ENCODE results near the gene PGAP3.

PGAP3 gene

GRCh38 chr17:39659279-39660010 is 28.4 kb downstream of the PGAP3 start:
- TF ChIP-seq EZH2phosphoT487 (IDR thresholded peaks at IDR 0.05; ENCODE audit: borderline replicate concordance) = no peak
- TF ChIP-seq CTCF (conservative IDR thresholded peaks at IDR 0.05; ENCODE audit: low read length) = no peak
- Histone ChIP-seq H4K20me1 (ENCODE audit: insufficient read depth, low read length, poor library complexity, severe bottlenecking) (no peaks in the 10 kb centered on the region), H3K9ac (ENCODE audit: low read depth, low read length, poor library complexity, severe bottlenecking) (no peak overlapping the region), H3K36me3 (ENCODE audit: insufficient read depth, low read length) (peaks cover 52% of the 10 kb centered on the region; the same call in 1 of the 2 replicates), H3F3A (ENCODE audit: low read depth) (no peaks in the 10 kb centered on the region), H3K9me3 (ENCODE audit: insufficient read depth, low read depth, low read length) (no peaks in the 10 kb centered on the region), H2AFZ (ENCODE audit: low read length) (no peak overlapping the region), H3K27me3 (ENCODE audit: insufficient read depth, low read length, poor library complexity, severe bottlenecking) (no peaks in the 10 kb centered on the region), H3K4me2 (ENCODE audit: low read depth, low read length, poor library complexity, severe bottlenecking) (no peak overlapping the region), H3K79me2 (ENCODE audit: insufficient read depth, low read length) (no peaks in the 10 kb centered on the region), H3K4me3 (ENCODE audit: low read length, poor library complexity, severe bottlenecking) (no peak overlapping the region), H3K9me2 (replicated peaks; ENCODE audit: low read depth, low read length) (no peaks in the 10 kb centered on the region), H3K4me1 (ENCODE audit: insufficient read depth, low read length, poor library complexity, severe bottlenecking) (no peaks in the 10 kb centered on the region)

GRCh38 chr17:39658760-39659159 is 29.1 kb downstream of the PGAP3 start:
- no peaks in the 10 kb centered on the region for H3K79me2 ChIP-seq (ENCODE audit: insufficient read depth, low read length)
- peaks cover 52% of the 10 kb centered on the region; the same call in 1 of the 2 replicates for H3K36me3 ChIP-seq (ENCODE audit: insufficient read depth, low read length)
- no peaks in the 10 kb centered on the region for H3K9me2 ChIP-seq (replicated peaks; ENCODE audit: low read depth, low read length)
- no peaks in the 10 kb centered on the region for H4K20me1 ChIP-seq (ENCODE audit: insufficient read depth, low read length, poor library complexity, severe bottlenecking)
- no peaks in the 10 kb centered on the region for H3K9me3 ChIP-seq (ENCODE audit: insufficient read depth, low read depth, low read length)
- no peaks in the 10 kb centered on the region for H3K27me3 ChIP-seq (ENCODE audit: insufficient read depth, low read length, poor library complexity, severe bottlenecking)
- H2AFZ ChIP-seq (ENCODE audit: low read length) = no peak overlapping the region
- TF ChIP-seq CTCF (conservative IDR thresholded peaks at IDR 0.05; ENCODE audit: low read length) (no peak), EZH2phosphoT487 (IDR thresholded peaks at IDR 0.05; ENCODE audit: borderline replicate concordance) (no peak)
- no peaks in the 10 kb centered on the region for H3K4me1 ChIP-seq (ENCODE audit: insufficient read depth, low read length, poor library complexity, severe bottlenecking)
- no peaks in the 10 kb centered on the region for H3F3A ChIP-seq (ENCODE audit: low read depth)
- no peak overlapping the region for H3K4me3 ChIP-seq (ENCODE audit: low read length, poor library complexity, severe bottlenecking)
- H3K9ac ChIP-seq (ENCODE audit: low read depth, low read length, poor library complexity, severe bottlenecking) = no peak overlapping the region
- H3K4me2 ChIP-seq (ENCODE audit: low read depth, low read length, poor library complexity, severe bottlenecking) = no peak overlapping the region

- Histone ChIP-seq H3K27me3 (ENCODE audit: insufficient read depth, low read length, poor library complexity, severe bottlenecking) (no peaks in the 10 kb centered on the region), H4K20me1 (ENCODE audit: insufficient read depth, low read length, poor library complexity, severe bottlenecking) (no peaks in the 10 kb centered on the region), H3K9me3 (ENCODE audit: insufficient read depth, low read depth, low read length) (no peaks in the 10 kb centered on the region), H2AFZ (ENCODE audit: low read length) (no peak overlapping the region), H3K9ac (ENCODE audit: low read depth, low read length, poor library complexity, severe bottlenecking) (no peak overlapping the region), H3K4me3 (ENCODE audit: low read length, poor library complexity, severe bottlenecking) (no peak overlapping the region), H3F3A (ENCODE audit: low read depth) (no peaks in the 10 kb centered on the region), H3K4me1 (ENCODE audit: insufficient read depth, low read length, poor library complexity, severe bottlenecking) (no peaks in the 10 kb centered on the region), H3K4me2 (ENCODE audit: low read depth, low read length, poor library complexity, severe bottlenecking) (no peak overlapping the region), H3K36me3 (ENCODE audit: insufficient read depth, low read length) (peaks cover 52% of the 10 kb centered on the region; the same call in 1 of the 2 replicates), H3K79me2 (ENCODE audit: insufficient read depth, low read length) (no peaks in the 10 kb centered on the region), H3K9me2 (replicated peaks; ENCODE audit: low read depth, low read length) (no peaks in the 10 kb centered on the region)
- TF ChIP-seq EZH2phosphoT487 (IDR thresholded peaks at IDR 0.05; ENCODE audit: borderline replicate concordance) = no peak
- TF ChIP-seq CTCF (conservative IDR thresholded peaks at IDR 0.05; ENCODE audit: low read length) = no peak
Measured at GRCh38 chr17:39658346-39658745, 29.5 kb downstream of the PGAP3 start.

All from Loucy (cell line).